H1 (cell line): Measurements from ENCODE around the gene WDFY4. TPM values are rescaled to one million over a fixed set of nuclear protein-coding genes. Genes with fewer than 3 reads are reported as not detected.

Source experiments
- CTCF ChIA-PET: fragments of 300-600 bp; sonication (Branson Sonifier 250); formaldehyde crosslinking; loops from one replicate; lab custom pipeline; 2021; ENCODE audit not compliant: partially characterized antibody; lab: Charles Lee
- POLR2A ChIA-PET: fragments of 300-600 bp; sonication (Branson Sonifier 250); formaldehyde crosslinking; loops from one replicate; lab custom pipeline; 2021; ENCODE audit warnings: inconsistent platforms; ENCODE audit not compliant: partially characterized antibody; lab: Charles Lee
- DNase-seq, 2 experiments: peaks; one replicate each; pipeline versions ENCODE4 v3.0.0 to v3.0.0-alpha.2; 2010 to 2022; ENCODE audit warnings: low spot score in 2 of 2, low read depth in 1 of 2, mixed read lengths in 1 of 2
- FAIRE-seq: peaks from 2 replicates; lab custom pipeline; 2011; peaks lifted over from hg19 to GRCh38; lab: Jason Lieb, UNC
- H2AFZ ChIP-seq: 2 replicates; pipeline ENCODE4 v1.8.1; 2012; ENCODE audit warnings: low read length, inconsistent platforms
- H2AK5ac ChIP-seq: 2 replicates; pipeline ENCODE4 v1.6.1; 2013; ENCODE audit warnings: low read depth, low read length
- H2BK120ac ChIP-seq: replicated peaks from 2 replicates; pipeline ENCODE3; 2013; ENCODE audit warnings: low read depth, low read length, inconsistent platforms
- H2BK12ac ChIP-seq: 2 replicates; pipeline ENCODE4 v1.6.1; 2013; ENCODE audit warnings: low read depth, low read length
- H2BK15ac ChIP-seq: 2 replicates; pipeline ENCODE4 v1.6.1; 2013; ENCODE audit warnings: low read length
- H2BK20ac ChIP-seq: 2 replicates; pipeline ENCODE4 v1.6.1; 2013; ENCODE audit warnings: low read length
- H2BK5ac ChIP-seq: 2 replicates; pipeline ENCODE4 v1.6.1; 2013; ENCODE audit warnings: low read depth, low read length
- H3K14ac ChIP-seq: 2 replicates; pipeline ENCODE4 v1.6.1; 2013; ENCODE audit warnings: inconsistent platforms; ENCODE audit not compliant: insufficient read length
- H3K18ac ChIP-seq: 2 replicates; pipeline ENCODE4 v1.6.1; 2013; ENCODE audit warnings: low read length; ENCODE audit errors: extremely low read depth
- H3K23ac ChIP-seq: 2 replicates; pipeline ENCODE4 v1.6.1; 2013; ENCODE audit warnings: inconsistent platforms; ENCODE audit not compliant: insufficient read length
- H3K23me2 ChIP-seq: 2 replicates; pipeline ENCODE4 v1.6.1; 2013; ENCODE audit warnings: low read depth, low read length
- H3K27ac ChIP-seq: 2 replicates; pipeline ENCODE4 v1.6.1; 2011; ENCODE audit warnings: low read depth, low read length, inconsistent platforms
- H3K27me3 ChIP-seq, 4 experiments: replicated peaks in 1 of 4; 1 replicate in 1 of 4; 2 replicates in 3 of 4; pipeline versions ENCODE4 v1.6.1 to v1.8.1; 2011 to 2013; ENCODE audit warnings: low read length in 3 of 4, mild to moderate bottlenecking in 3 of 4, inconsistent platforms in 2 of 4, mixed read lengths in 2 of 4, moderate library complexity in 1 of 4; ENCODE audit not compliant: control insufficient read depth in 3 of 4, insufficient read depth in 3 of 4; ENCODE audit errors: extremely low read depth in 1 of 4
- H3K36me3 ChIP-seq, 4 experiments: 2 replicates each; pipeline versions ENCODE4 v1.6.1 to v1.8.1; 2011 to 2013; ENCODE audit warnings: mild to moderate bottlenecking in 4 of 4, low read length in 3 of 4, moderate library complexity in 2 of 4, control low read depth in 1 of 4, inconsistent platforms in 1 of 4; ENCODE audit not compliant: insufficient read depth in 4 of 4, control insufficient read depth in 2 of 4
- H3K4ac ChIP-seq: replicated peaks from 2 replicates; pipeline ENCODE3; 2013; ENCODE audit warnings: low read length, low read depth, mixed read lengths, inconsistent platforms; ENCODE audit not compliant: insufficient read length
- H3K4me1 ChIP-seq, 4 experiments: replicated peaks in 1 of 4; 1 replicate in 1 of 4; 2 replicates in 3 of 4; pipeline versions ENCODE4 v1.6.1 to v1.8.1; 2011 to 2013; ENCODE audit warnings: low read length in 3 of 4, inconsistent platforms in 2 of 4, mixed read lengths in 1 of 4; ENCODE audit not compliant: insufficient read depth in 4 of 4, control insufficient read depth in 3 of 4
- H3K4me2 ChIP-seq, 2 experiments: 2 replicates each; pipeline versions ENCODE4 v1.6.1 to v1.8.1; 2011 to 2013; ENCODE audit warnings: low read depth in 2 of 2, low read length in 2 of 2, control low read depth in 1 of 2, inconsistent platforms in 1 of 2, mild to moderate bottlenecking in 1 of 2; ENCODE audit not compliant: insufficient read depth in 1 of 2
- H3K4me3 ChIP-seq, 4 experiments: fragments of 200-600, 300-600 bp in 1 of 4; sonication (generic), shearing (Covaris generic), sonication (Bioruptor Twin) in 1 of 4; 2 replicates each; pipeline versions ENCODE4 v1.5.1 to v1.8.1; 2011 to 2016; ENCODE audit warnings: low read length in 4 of 4, low read depth in 3 of 4, control low read depth in 2 of 4, inconsistent platforms in 2 of 4, mild to moderate bottlenecking in 2 of 4, mixed read lengths in 1 of 4, moderate library complexity in 1 of 4; ENCODE audit not compliant: insufficient read depth in 2 of 4; ENCODE audit errors: extremely low read depth in 1 of 4
- H3K56ac ChIP-seq: replicated peaks from 2 replicates; pipeline ENCODE3; 2013; ENCODE audit warnings: low read depth, mild to moderate bottlenecking, mixed read lengths, low read length, inconsistent platforms; ENCODE audit not compliant: insufficient read length
- H3K79me1 ChIP-seq: 2 replicates; pipeline ENCODE4 v1.6.1; 2013; ENCODE audit warnings: low read depth, low read length, control low read depth
- H3K79me2 ChIP-seq, 2 experiments: 2 replicates each; pipeline versions ENCODE4 v1.6.1 to v1.8.1; 2012 to 2013; ENCODE audit warnings: low read length in 2 of 2, mild to moderate bottlenecking in 2 of 2, inconsistent platforms in 1 of 2; ENCODE audit not compliant: insufficient read depth in 2 of 2, control insufficient read depth in 1 of 2
- H3K9ac ChIP-seq, 4 experiments: replicated peaks in 1 of 4; 1 replicate in 1 of 4; 2 replicates in 3 of 4; pipeline versions ENCODE4 v1.6.1 to v1.8.1; 2011 to 2013; ENCODE audit warnings: low read depth in 3 of 4, low read length in 3 of 4, control low read depth in 2 of 4, mild to moderate bottlenecking in 2 of 4, moderate library complexity in 2 of 4, inconsistent platforms in 1 of 4; ENCODE audit errors: extremely low read depth in 1 of 4
- H3K9me3 ChIP-seq, 2 experiments: 2 replicates each; pipeline versions ENCODE4 v1.6.1 to v1.8.1; 2012 to 2013; ENCODE audit warnings: mild to moderate bottlenecking in 2 of 2, moderate library complexity in 2 of 2, control low read depth in 1 of 2, inconsistent platforms in 1 of 2, low read depth in 1 of 2, low read length in 1 of 2, mixed read lengths in 1 of 2; ENCODE audit not compliant: insufficient read depth in 2 of 2
- H4K20me1 ChIP-seq, 2 experiments: replicated peaks in 1 of 2; 2 replicates each; pipeline versions ENCODE3 to v1.8.1; 2011 to 2013; ENCODE audit warnings: inconsistent platforms in 2 of 2, low read length in 2 of 2, mild to moderate bottlenecking in 1 of 2; ENCODE audit not compliant: insufficient read depth in 2 of 2, control insufficient read depth in 1 of 2
- H4K5ac ChIP-seq: 2 replicates; pipeline ENCODE4 v1.6.1; 2013; ENCODE audit warnings: low read length, low read depth, mixed read lengths, inconsistent platforms; ENCODE audit not compliant: insufficient read length
- H4K8ac ChIP-seq: 2 replicates; pipeline ENCODE4 v1.8.0; 2013; ENCODE audit warnings: mild to moderate bottlenecking, moderate library complexity, low read length, inconsistent platforms; ENCODE audit not compliant: insufficient read depth; ENCODE audit errors: extremely low read depth
- H4K91ac ChIP-seq: replicated peaks from 2 replicates; pipeline ENCODE3; 2013; ENCODE audit warnings: low read length, mixed read lengths, inconsistent platforms; ENCODE audit not compliant: insufficient read length
- CTCF ChIP-seq, 3 experiments: IDR thresholded peaks; 1 replicate in 2 of 3; 2 replicates in 1 of 3; pipeline versions ENCODE4 v1.5.1 to v1.6.1; 2011; ENCODE audit warnings: low read length in 3 of 3, mild to moderate bottlenecking in 3 of 3, inconsistent platforms in 2 of 3, low read depth in 1 of 3, moderate library complexity in 1 of 3; ENCODE audit not compliant: insufficient read depth in 1 of 3; ENCODE audit errors: control extremely low read depth in 1 of 3
- EGR1 ChIP-seq: IDR thresholded peaks from 2 replicates; pipeline ENCODE4 v1.6.1; 2011; ENCODE audit warnings: low read depth, low read length, borderline replicate concordance
- MAFK ChIP-seq: IDR thresholded peaks from 2 replicates; pipeline ENCODE4 v1.6.1; 2012; ENCODE audit warnings: low read depth, mild to moderate bottlenecking, improper control_type of control experiment, low read length
- NRF1 ChIP-seq: IDR thresholded peaks from 2 replicates; pipeline ENCODE4 v1.6.1; 2011; ENCODE audit warnings: mild to moderate bottlenecking, low read depth, low read length, improper control_type of control experiment
- RFX5 ChIP-seq: IDR thresholded peaks from 2 replicates; pipeline ENCODE4 v1.6.1; 2011; ENCODE audit warnings: low read depth, low read length, improper control_type of control experiment, borderline replicate concordance
- RXRA ChIP-seq: IDR thresholded peaks from 2 replicates; pipeline ENCODE4 v1.6.1; 2011; ENCODE audit warnings: low read depth, mild to moderate bottlenecking, low read length, moderate library complexity; ENCODE audit not compliant: insufficient read depth
- SIX5 ChIP-seq: IDR thresholded peaks from 2 replicates; pipeline ENCODE4 v1.6.1; 2011; ENCODE audit warnings: mild to moderate bottlenecking, low read depth, low read length
- TAF1 ChIP-seq: IDR thresholded peaks from 2 replicates; pipeline ENCODE4 v1.6.1; 2011; ENCODE audit warnings: mild to moderate bottlenecking, low read depth, low read length
- WGBS, 2 experiments: shearing (Covaris generic) in 1 of 2; methylation state at CpG; one replicate each; pipeline versions ENCODE4 v1.1.6 to v1.1.7; 2013 to 2015; ENCODE audit warnings: low lambda C conversion rate in 2 of 2, mixed read lengths in 2 of 2, inconsistent platforms in 1 of 2, low coverage in 1 of 2, missing lambda C conversion rate in 1 of 2; ENCODE audit not compliant: insufficient replicate concordance in 2 of 2, insufficient coverage in 1 of 2, insufficient read length in 1 of 2; ENCODE audit errors: extremely low coverage in 1 of 2, missing lambda C conversion rate in 1 of 2; 5-methylcytosine and 5-hydroxymethylcytosine counted together
- polyA plus RNA-seq, 7 experiments: library from polyadenylated mRNA; depleted of rRNA in 3 of 7; stranded (reverse) in 5 of 7; unstranded in 2 of 7; fragments of >200 nt in 5 of 7; fragments of 200-250 nt in 2 of 7; gene quantifications; 1 replicate in 5 of 7; 2 replicates in 1 of 7; 4 replicates in 1 of 7; pipeline versions ENCODE4 v1.2.1 to v1.2.3, GENCODE V29; 2011 to 2013; ENCODE audit warnings: missing spikeins in 2 of 7, mixed read lengths in 2 of 7
- total RNA-seq: library from RNA; stranded (reverse); fragmentation: NEBNext Ultra II Directional; extraction: Animal tissue kit (Norgen Biotek cat#: 25700); gene quantifications from 2 replicates; pipeline ENCODE4 v1.2.1, GENCODE V29; 2021

The WDFY4 gene
- total and polyA plus RNA-seq, 2 of the 8 experiments (the other 6 are each of a cell fraction or from before 2014, with no cell fraction given) = not detected

GRCh38 chr10:49028639-49029038 lies 344.0 kb downstream of the WDFY4 start:
- Histone ChIP-seq H3K4me3 (no peak overlapping the region), H3K27me3 (no peaks in the 10 kb centered on the region), H2BK5ac (no peak overlapping the region), H3K4ac (no peak overlapping the region), H3K23ac (no peak overlapping the region), H2AK5ac (no peak overlapping the region), H3K27ac (no peak overlapping the region), H3K14ac (no peak overlapping the region), H2BK12ac (no peak overlapping the region), H2BK20ac (no peak overlapping the region), H3K79me1 (no peaks in the 10 kb centered on the region), H3K23me2 (peaks cover under 1% of the 10 kb centered on the region; the same call in 1 of the 2 replicates), H3K9me3 (no peaks in the 10 kb centered on the region), H3K4me1 (no peaks in the 10 kb centered on the region), H4K8ac (no peak overlapping the region), H4K5ac (no peak overlapping the region), H2BK15ac (no peak overlapping the region), H4K20me1 (peaks cover 0 to under 1% of the 10 kb centered on the region in 2 experiments), H3K56ac (no peak overlapping the region), H3K18ac (no peak overlapping the region), H2BK120ac (no peak overlapping the region), H4K91ac (no peak overlapping the region), H3K36me3 (no peaks in the 10 kb centered on the region), H3K4me2 (no peak overlapping the region), H3K9ac (no peak overlapping the region), H3K79me2 (no peaks in the 10 kb centered on the region), H2AFZ (no peak overlapping the region)
- 88% methylated on average over 2 of the region's 2 CpGs; no CpG with 5 or more reads in 1 of the 2 experiments for WGBS, 2 experiments
- ChIA-PET POLR2A (no interaction called here), CTCF (interaction anchor here (1.3 to 1.5 kb wide), 2 partner anchors 12 to 36 kb away, joined by 3 read pairs; no protein-coding TSS in a partner anchor)
- DNase-seq (no peak), FAIRE-seq (no peak)
- TF ChIP-seq RFX5 (no peak), SIX5 (no peak), RXRA (no peak), CTCF (IDR thresholded peaks at IDR 0.05; ENCODE audit: control extremely low read depth in 1 of 3, insufficient read depth in 1 of 3, low read depth in 1 of 3, low read length in 3 of 3) (no peak), TAF1 (no peak), NRF1 (no peak), EGR1 (no peak), MAFK (no peak)
